ENCODE data around the gene B3GNT2.
A peak's percentile ranks its signal among the peaks of the same experiment; 100 is the strongest.

Gene B3GNT2

DNA sequence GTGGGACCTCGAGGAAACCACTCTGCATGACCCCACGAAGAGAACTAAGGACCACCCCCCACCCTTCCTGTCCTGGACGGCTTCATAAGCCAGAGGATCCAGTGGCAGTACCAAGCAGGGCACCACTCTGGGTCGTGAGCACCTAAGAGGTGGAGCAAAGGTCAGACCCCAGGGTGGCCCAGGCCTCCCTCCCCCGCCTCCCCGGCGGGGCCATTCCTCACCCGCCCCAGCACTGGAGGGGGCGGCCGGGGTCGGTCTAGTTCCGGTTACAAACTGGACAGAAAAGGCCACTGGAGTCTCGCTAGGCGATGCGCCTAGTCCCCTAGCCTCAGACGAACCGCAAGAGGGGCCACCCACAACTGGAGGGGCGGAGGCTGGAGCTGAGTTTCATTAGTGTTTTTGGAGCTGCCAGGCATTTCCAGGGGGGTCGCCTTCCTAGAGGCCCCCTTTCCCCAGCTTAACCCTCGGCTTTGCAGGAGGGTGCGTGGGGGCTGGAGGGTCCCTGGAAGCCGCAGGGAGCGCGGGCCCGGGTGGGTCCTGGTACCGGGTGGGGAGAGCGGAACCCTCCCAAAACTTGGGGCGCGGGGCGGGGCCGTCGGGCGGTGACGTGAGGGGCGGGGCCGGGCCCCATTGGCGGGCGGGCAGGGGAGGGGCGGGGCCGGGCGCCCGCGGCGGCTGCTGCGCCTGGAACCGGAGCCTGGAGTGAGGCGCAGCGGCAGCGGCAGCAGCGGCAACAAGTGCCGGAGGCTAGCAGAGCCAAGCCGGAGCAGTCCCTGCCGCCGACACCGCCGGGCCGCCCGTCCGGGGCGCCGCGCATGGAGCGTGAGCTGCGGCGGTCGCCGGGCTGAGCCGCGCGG is at the start of gene B3GNT2 (continued):
- TF ChIP-seq ZNF354C (tag by site-specific recombination; IDR thresholded peaks at IDR 0.05; ENCODE audit: borderline replicate concordance, low read depth) (no peak), YY1 (tag by site-specific recombination; IDR thresholded peaks at IDR 0.05) (no peak), OVOL3 (tag by site-specific recombination; IDR thresholded peaks at IDR 0.05) (no peak), ZFP3 (tag by site-specific recombination; IDR thresholded peaks at IDR 0.05; ENCODE audit: low read depth) (no peak), GLIS2 (tag by site-specific recombination; IDR thresholded peaks at IDR 0.05) (peak; percentile 46), ZNF280D (tag by site-specific recombination; IDR thresholded peaks at IDR 0.05) (no peak), ZNF600 (tag by site-specific recombination; IDR thresholded peaks at IDR 0.05) (no peak), EGR2 (tag by site-specific recombination; IDR thresholded peaks at IDR 0.05; ENCODE audit: low read depth) (0 out of 2 replicates have a peak, but pooled peaks have one; percentile 5), ZNF791 (tag by site-specific recombination; IDR thresholded peaks at IDR 0.05) (no peak), PRDM4 (tag by site-specific recombination; IDR thresholded peaks at IDR 0.05) (no peak), ZNF2 (tag by site-specific recombination; IDR thresholded peaks at IDR 0.05) (no peak), ZSCAN16 (tag by site-specific recombination; IDR thresholded peaks at IDR 0.05) (no peak), ZNF792 (tag by site-specific recombination; IDR thresholded peaks at IDR 0.05) (no peak), ZFP41 (tag by site-specific recombination; IDR thresholded peaks at IDR 0.05; ENCODE audit: borderline replicate concordance) (no peak), ZNF426 (tag by site-specific recombination; IDR thresholded peaks at IDR 0.05) (no peak), MEIS1 (CRISPR knock-in tag; IDR thresholded peaks at IDR 0.05; ENCODE audit: borderline replicate concordance) (no peak), PBX3 (CRISPR knock-in tag; IDR thresholded peaks at IDR 0.05) (0 out of 2 replicates have a peak, but pooled peaks have one; percentile 83), ZFHX2 (tag by site-specific recombination; conservative IDR thresholded peaks at IDR 0.05) (no peak; the same call in 1 of the 2 replicates)
- TF ChIP-seq, protein P1, sequence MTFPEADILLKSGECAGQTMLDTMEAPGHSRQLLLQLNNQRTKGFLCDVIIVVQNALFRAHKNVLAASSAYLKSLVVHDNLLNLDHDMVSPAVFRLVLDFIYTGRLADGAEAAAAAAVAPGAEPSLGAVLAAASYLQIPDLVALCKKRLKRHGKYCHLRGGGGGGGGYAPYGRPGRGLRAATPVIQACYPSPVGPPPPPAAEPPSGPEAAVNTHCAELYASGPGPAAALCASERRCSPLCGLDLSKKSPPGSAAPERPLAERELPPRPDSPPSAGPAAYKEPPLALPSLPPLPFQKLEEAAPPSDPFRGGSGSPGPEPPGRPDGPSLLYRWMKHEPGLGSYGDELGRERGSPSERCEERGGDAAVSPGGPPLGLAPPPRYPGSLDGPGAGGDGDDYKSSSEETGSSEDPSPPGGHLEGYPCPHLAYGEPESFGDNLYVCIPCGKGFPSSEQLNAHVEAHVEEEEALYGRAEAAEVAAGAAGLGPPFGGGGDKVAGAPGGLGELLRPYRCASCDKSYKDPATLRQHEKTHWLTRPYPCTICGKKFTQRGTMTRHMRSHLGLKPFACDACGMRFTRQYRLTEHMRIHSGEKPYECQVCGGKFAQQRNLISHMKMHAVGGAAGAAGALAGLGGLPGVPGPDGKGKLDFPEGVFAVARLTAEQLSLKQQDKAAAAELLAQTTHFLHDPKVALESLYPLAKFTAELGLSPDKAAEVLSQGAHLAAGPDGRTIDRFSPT (tag by site-specific recombination; IDR thresholded peaks at IDR 0.05): no peak
- TF ChIP-seq, protein P2, sequence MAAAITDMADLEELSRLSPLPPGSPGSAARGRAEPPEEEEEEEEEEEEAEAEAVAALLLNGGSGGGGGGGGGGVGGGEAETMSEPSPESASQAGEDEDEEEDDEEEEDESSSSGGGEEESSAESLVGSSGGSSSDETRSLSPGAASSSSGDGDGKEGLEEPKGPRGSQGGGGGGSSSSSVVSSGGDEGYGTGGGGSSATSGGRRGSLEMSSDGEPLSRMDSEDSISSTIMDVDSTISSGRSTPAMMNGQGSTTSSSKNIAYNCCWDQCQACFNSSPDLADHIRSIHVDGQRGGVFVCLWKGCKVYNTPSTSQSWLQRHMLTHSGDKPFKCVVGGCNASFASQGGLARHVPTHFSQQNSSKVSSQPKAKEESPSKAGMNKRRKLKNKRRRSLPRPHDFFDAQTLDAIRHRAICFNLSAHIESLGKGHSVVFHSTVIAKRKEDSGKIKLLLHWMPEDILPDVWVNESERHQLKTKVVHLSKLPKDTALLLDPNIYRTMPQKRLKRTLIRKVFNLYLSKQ (tag by site-specific recombination; IDR thresholded peaks at IDR 0.05; ENCODE audit: borderline replicate concordance): no peak
- TF ChIP-seq, protein P3, sequence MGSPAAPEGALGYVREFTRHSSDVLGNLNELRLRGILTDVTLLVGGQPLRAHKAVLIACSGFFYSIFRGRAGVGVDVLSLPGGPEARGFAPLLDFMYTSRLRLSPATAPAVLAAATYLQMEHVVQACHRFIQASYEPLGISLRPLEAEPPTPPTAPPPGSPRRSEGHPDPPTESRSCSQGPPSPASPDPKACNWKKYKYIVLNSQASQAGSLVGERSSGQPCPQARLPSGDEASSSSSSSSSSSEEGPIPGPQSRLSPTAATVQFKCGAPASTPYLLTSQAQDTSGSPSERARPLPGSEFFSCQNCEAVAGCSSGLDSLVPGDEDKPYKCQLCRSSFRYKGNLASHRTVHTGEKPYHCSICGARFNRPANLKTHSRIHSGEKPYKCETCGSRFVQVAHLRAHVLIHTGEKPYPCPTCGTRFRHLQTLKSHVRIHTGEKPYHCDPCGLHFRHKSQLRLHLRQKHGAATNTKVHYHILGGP (tag by site-specific recombination; IDR thresholded peaks at IDR 0.05): no peak
- TF ChIP-seq, protein P4, sequence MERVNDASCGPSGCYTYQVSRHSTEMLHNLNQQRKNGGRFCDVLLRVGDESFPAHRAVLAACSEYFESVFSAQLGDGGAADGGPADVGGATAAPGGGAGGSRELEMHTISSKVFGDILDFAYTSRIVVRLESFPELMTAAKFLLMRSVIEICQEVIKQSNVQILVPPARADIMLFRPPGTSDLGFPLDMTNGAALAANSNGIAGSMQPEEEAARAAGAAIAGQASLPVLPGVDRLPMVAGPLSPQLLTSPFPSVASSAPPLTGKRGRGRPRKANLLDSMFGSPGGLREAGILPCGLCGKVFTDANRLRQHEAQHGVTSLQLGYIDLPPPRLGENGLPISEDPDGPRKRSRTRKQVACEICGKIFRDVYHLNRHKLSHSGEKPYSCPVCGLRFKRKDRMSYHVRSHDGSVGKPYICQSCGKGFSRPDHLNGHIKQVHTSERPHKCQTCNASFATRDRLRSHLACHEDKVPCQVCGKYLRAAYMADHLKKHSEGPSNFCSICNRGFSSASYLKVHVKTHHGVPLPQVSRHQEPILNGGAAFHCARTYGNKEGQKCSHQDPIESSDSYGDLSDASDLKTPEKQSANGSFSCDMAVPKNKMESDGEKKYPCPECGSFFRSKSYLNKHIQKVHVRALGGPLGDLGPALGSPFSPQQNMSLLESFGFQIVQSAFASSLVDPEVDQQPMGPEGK (tag by site-specific recombination; IDR thresholded peaks at IDR 0.05): peak; percentile 66
